Colonic mucosa (tissue), 4 donors: ENCODE data around the gene GATA2. TPM values are rescaled to one million over a fixed set of nuclear protein-coding genes. Genes with fewer than 3 reads are reported as not detected.

Source experiments
- DNase-seq: peaks from one replicate; pipeline ENCODE4 v3.0.0-alpha.2; 2020
- H3K27ac ChIP-seq: fragments of 200-600 bp; one replicate; pipeline ENCODE4 v1.8.0; 2021
- H3K27me3 ChIP-seq: fragments of 200-600 bp; one replicate; pipeline ENCODE4 v1.8.0; 2021
- H3K36me3 ChIP-seq: fragments of 200-600 bp; one replicate; pipeline ENCODE4 v1.8.0; 2021
- H3K4me1 ChIP-seq: fragments of 200-600 bp; one replicate; pipeline ENCODE4 v1.8.0; 2021; ENCODE audit warnings: mild to moderate bottlenecking
- H3K4me3 ChIP-seq: fragments of 200-600 bp; one replicate; pipeline ENCODE4 v1.8.0; 2021
- H3K9ac ChIP-seq, 2 donors: one replicate each; pipeline ENCODE4 v1.7.0; 2013; ENCODE audit warnings: control low read depth in 2 of 2, low read depth in 2 of 2, low read length in 2 of 2
- H3K9me3 ChIP-seq: fragments of 200-600 bp; one replicate; pipeline ENCODE4 v1.8.0; 2021
- CTCF ChIP-seq: fragments of 200-600 bp; IDR thresholded peaks from one replicate; pipeline ENCODE4 v1.8.0; 2022; ENCODE audit warnings: antibody characterized with exemption, mild to moderate bottlenecking
- intact Hi-C: fragments of 100-400 bp; cut with DNase I; formaldehyde crosslinking; loops from one replicate; pipeline ENCODE4 v1.14.1; 2022
- total RNA-seq, 2 donors: library from RNA; stranded (reverse); fragmentation: NEBNext Ultra II Directional in 1 of 2; extraction: Animal tissue kit (Norgen Biotek cat#: 25700) in 1 of 2; gene quantifications; one replicate each; pipeline ENCODE4 v1.2.1, GENCODE V29; 2021
- donor health status: healthy.
- donor health status: DM: no; HTN: no; CAD: no.
- donor health status: DM: no; HTN: no; CAD: no.

The GATA2 gene
- total RNA-seq, 2 donors from 2014 or later = 5.8 to 8.1 TPM

GRCh38 chr3:128480278-128480677 lies 12.7 kb downstream of the GATA2 start:
- Histone ChIP-seq H3K27ac (no peak overlapping the region), H3K4me1 (no peaks in the 10 kb centered on the region), H3K36me3 (no peaks in the 10 kb centered on the region), H3K27me3 (peaks cover 44% of the 10 kb centered on the region), H3K9me3 (no peaks in the 10 kb centered on the region), H3K9ac (no peak overlapping the region), H3K4me3 (no peak overlapping the region)
- DNase-seq = no peak
- no peak for TF ChIP-seq CTCF
- intact Hi-C loops = no loop called here

GRCh38 chr3:128479558-128480086 lies 13.4 kb downstream of the GATA2 start:
- no peak for TF ChIP-seq CTCF
- Histone ChIP-seq H3K27ac (no peak overlapping the region), H3K27me3 (peaks cover 38% of the 10 kb centered on the region), H3K9ac (no peak overlapping the region), H3K4me3 (no peak overlapping the region), H3K4me1 (no peaks in the 10 kb centered on the region), H3K9me3 (no peaks in the 10 kb centered on the region), H3K36me3 (no peaks in the 10 kb centered on the region)
- DNase-seq = no peak
- intact Hi-C loops = no loop called here

GRCh38 chr3:128478576-128479506 lies 14.2 kb downstream of the GATA2 start:
- Histone ChIP-seq H3K27me3 (peaks cover 30% of the 10 kb centered on the region), H3K27ac (no peak overlapping the region), H3K4me1 (no peaks in the 10 kb centered on the region), H3K9me3 (no peaks in the 10 kb centered on the region), H3K4me3 (no peak overlapping the region), H3K36me3 (no peaks in the 10 kb centered on the region), H3K9ac (no peak overlapping the region)
- intact Hi-C loops = no loop called here
- TF ChIP-seq CTCF = no peak
- no peak for DNase-seq

GRCh38 chr3:128476659-128477058 lies 16.3 kb downstream of the GATA2 start:
- Histone ChIP-seq H3K9me3 (no peaks in the 10 kb centered on the region), H3K4me3 (no peak overlapping the region), H3K9ac (no peak overlapping the region), H3K27ac (no peak overlapping the region), H3K27me3 (peaks cover 8% of the 10 kb centered on the region), H3K4me1 (no peaks in the 10 kb centered on the region), H3K36me3 (no peaks in the 10 kb centered on the region)
- DNase-seq = no peak
- no peak for TF ChIP-seq CTCF
- intact Hi-C loops = no loop called here

- no peak for DNase-seq
- H3K36me3 ChIP-seq = no peaks in the 10 kb centered on the region
- no peak overlapping the region for H3K4me3 ChIP-seq
- H3K27ac ChIP-seq = no peak overlapping the region
- no peak overlapping the region for H3K9ac ChIP-seq
- H3K27me3 ChIP-seq = no peaks in the 10 kb centered on the region
- no peaks in the 10 kb centered on the region for H3K9me3 ChIP-seq
- TF ChIP-seq CTCF = no peak
- intact Hi-C loops = no loop called here
- H3K4me1 ChIP-seq = no peaks in the 10 kb centered on the region
These were observed 17.6 kb downstream of the GATA2 start for GRCh38 chr3:128475355-128475754.
